Islet precursor cell (in vitro differentiated cells): ENCODE results near the gene MYF6.
A peak's percentile ranks its signal among the peaks of the same experiment; 100 is the strongest.
"Not testable (repeated sequence)": the region's sequence is repeated elsewhere in the genome, so short reads cannot be mapped to it uniquely, and the experiment has no call there.

Experiments used
- DNase-seq: peaks from one replicate; pipeline ENCODE4 v3.0.0-alpha.2; 2018

Gene MYF6

DNA sequence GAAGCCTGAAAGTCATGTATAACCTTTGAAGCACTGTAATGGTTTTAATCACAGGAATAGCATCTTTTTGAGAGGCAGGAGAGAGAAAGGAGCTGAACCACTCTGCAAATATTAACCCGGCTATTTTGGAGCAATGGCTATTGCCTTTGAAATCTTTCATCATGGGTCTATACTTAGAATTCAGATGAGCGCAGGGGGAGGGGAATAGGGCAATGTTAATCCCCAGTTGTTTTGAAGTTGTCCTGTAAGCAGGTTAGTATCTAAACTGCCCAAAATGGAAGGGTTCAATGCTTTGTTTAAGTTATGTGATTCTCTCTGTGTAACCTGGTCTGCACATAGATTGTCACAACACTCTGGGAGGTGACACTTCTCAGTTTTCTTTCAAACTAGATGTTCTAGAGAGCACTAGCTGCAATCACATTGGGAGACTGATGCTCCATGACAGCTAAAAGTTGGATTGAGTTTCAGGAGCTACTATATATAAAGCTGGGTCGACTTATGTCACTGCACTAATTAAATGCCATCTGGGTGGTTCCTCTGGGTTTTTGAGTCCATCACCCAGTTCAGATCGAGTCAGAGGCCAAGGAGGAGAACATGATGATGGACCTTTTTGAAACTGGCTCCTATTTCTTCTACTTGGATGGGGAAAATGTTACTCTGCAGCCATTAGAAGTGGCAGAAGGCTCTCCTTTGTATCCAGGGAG is at the start of gene MYF6:
TSS of gene MYF6 (plus strand) at position 509 of the 704 bp plus-strand sequence. CDS start at position 595, 86 bp downstream.
- no peak for DNase-seq

DNA sequence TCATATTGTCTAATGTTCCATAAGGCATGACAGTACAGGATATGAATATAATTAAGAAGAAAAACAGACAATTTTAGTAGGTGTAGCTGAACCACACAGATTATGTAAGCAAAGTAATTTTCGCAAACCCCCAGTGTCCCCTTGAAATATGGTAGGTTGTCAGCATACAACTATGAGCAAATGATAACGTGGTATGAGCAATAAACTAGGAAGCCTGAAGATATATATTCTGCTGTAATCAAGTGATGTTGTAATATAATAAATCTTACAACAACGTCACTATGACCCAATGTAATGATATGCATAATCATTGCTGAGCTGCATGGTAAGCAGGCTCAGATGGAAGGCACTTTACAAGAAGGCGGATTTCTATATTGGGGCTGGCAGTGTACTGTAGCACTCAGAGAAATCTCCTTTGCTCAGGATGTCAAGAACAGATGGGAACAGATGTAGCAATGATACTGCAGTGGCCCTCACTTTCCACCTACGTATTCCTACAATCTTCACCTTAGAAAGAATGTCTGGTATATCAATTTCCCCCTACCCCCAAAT is 47.8 kb upstream of the MYF6 start:
- no peak for DNase-seq

DNA sequence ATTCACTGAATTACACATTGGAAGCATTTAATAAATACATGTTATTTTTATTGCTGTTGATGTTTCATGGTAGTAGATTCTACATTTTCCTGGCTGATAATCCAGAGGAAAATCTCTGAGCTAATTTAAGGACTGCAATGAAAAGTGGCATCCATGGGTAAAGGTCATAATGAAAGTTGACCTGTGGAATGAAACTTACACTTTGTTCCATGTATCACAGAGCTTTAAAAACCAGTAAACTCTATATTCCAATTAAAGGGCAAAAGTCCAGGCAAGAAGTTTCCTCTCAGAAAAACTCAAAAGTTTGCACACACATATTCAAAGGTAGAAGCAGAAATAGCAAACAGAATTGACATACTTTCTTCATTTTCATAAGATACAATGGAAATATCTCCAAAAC is 44.8 kb upstream of the MYF6 start:
- DNase-seq, result no peak

DNA sequence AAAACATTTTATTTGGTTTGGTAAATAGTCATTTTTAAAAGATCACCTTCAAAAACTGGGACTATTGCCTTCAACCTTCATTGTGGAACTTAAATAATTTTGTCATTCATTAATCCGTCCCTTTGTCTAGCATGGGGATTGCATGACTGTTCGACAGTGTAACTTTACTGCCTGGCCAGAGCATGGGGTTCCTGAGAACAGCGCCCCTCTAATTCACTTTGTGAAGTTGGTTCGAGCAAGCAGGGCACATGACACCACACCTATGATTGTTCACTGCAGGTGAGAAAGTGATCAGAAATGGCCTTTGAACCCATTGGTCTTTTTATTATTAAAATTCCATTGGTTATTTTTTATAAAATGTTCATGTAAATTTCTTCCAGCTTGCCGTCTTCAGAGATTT is 37.2 kb upstream of the MYF6 start:
- no peak for DNase-seq

DNA sequence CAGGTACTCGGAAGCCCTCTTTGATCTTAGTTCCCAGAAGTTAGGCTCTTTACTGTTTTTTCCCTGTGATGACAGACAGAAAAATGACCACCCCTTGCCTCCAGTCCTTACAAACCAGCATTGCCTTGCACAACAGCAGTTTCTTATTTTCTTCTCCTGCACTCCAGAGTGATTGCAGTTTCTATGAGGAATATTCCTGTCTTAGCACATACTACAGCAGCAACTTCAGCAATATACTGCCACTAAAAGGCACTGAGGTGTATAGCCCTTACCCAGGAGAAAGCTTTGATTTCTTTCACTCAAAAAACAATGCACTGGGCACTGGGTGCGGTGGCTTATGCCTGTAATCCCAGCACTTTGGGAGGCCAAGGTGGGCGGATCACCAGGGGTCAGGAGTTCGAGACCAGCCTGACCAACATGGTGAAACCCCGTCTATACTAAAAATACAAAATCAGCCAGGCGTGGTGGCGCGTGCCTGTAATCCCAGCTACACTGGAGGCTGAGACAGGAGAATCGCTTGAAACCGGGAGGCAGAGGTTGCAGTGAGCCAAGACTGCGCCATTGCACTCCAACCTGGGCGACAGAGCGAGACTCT is 31.3 kb upstream of the MYF6 start:
- not testable (repeated sequence) for DNase-seq

DNA sequence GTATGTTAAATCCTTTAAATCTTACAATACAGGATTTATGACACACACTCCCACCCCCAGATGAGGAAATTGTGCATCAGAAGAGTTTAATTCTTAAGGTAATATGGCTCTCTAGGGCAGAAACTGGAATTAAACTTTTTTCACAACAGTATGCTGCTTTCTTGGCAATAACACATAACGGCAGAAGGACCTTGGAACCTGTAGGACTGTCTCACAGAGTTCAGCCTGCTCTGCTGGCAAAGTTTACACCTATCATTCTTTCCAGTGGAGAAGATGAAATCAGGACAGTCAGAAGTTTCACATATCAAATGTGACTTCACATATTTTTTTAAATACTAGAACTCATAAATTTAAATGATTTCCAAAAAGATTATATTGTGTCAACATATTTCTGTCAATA is 30.6 kb upstream of the MYF6 start:
- DNase-seq, result no peak

DNA sequence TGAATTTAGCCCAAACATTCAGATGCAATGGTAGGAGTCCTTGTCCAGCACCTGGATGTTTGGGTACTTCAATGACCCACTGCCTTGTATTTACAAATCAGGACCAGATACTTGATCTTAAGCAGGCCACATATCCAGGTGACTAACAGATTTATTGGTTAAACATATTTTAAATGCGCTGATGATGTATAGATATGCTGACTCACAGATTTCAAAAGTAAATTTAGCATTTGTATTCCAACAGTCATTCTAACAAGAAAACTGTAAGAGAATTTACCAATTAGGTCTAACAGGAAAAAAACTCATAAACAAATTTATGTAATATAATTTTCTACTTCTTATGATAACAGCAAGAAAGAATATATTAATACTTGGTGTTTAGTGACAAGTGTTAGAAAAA is 29.4 kb upstream of the MYF6 start:
- no peak for DNase-seq

DNA sequence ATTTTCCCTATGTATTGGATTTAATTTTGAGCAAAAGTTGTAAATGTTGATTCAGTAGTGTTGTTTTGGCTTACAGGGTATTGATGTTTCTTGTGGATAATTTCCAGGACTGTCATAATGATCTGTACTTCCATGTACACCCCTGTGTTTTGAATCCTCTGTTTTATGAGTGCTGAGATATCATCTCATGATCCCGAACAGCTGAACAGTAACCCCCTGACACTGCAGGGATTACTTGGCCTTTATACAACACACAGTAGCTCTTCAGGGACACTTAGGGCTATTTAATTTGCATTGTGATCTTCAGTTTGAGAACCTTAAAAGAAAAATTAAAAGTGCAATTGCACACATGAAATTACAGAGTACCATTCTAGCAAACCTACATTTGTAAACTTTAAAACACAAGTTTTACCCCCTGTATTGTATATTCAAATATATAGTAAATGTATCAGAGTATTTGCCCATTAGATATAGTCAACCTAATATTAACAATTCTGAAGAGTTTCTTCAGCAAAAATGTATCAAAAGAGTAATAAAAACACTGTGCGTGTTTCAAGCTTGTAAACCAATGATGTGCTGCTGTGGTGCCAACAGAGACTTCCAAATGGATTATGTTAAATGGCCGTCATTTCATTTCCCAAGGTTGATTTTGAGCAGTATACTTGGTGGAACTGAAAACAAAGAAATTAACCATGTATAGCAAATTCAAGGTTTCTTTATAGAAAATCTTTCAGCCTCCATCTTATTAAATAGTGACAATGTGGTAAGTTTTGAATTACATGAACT is 27.9 kb upstream of the MYF6 start:
- no peak for DNase-seq

DNA sequence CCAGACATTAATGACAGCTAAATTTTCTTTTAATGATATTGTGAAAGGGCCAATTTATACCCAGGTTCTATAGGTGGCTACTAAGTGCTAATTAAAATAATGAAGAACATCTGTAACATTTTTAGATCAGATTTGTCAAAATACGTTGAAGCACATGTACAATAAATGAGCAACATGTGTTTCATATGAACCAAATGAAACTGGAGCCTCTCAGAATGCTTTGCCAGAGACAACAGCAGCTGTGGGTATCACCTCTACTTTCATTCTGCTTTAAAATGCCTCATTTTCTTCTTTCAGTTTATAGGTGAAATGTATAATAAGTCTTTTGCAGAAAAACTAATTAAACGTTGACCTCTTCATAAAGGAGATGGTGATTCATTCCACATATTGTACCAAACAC is 26.1 kb upstream of the MYF6 start:
- no peak for DNase-seq

DNA sequence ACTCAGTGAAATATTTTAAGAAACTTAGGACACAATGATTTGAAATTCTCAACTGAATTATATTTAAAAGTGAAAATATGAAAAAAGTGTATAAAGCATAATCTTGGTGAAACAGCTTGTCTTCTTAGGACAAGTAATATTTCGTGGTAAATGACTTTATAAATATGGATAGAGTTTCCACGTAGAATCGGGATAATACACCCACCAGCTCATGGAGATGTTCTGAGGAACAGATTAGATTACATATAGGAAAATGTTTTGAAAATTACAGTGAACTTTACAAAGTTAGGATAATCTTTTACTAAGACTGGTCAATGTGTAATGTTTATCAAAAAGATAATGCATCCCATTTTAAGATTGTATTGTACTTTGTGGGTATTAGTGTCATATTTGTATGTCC is 25.6 kb upstream of the MYF6 start:
- no peak for DNase-seq

DNA sequence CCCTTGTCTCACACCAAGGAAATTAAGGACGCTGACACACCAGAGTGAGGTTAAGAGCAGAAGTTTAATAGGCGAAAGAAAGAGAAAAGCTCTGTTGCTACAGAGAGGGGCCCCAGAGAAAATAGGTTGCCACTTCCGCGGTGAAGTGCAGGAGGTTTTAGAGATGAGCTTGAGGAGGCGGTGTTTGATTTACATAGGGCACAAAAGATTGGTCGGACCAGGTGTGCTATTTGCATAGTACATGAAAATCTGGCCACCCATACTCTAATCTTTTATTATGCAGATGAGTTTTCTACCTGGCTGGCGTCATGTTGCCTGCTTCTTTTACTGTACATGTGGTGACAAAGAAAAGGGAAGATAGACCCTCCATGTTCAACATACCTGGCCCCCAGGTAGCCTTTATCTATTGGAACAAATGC is 23.3 kb upstream of the MYF6 start:
- peak; percentile 69 for DNase-seq

DNA sequence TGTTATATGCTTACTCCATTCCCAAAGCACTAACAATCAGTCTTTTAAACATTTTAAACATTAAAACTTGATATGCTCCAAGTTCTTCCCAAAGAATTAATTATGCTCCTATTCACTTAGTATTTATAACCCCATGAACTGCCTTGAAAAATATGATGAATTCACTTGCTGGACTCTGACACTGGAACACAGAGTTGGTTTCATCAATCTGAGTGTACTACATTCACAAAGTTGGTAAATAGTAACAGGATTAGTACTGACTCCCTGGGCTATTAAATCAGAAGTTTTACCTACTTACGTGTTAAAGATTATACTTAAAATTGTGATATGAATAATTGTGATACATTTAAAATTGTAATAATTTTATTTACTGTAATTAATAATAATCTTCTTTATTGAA is 17.3 kb upstream of the MYF6 start:
- DNase-seq, result no peak

DNA sequence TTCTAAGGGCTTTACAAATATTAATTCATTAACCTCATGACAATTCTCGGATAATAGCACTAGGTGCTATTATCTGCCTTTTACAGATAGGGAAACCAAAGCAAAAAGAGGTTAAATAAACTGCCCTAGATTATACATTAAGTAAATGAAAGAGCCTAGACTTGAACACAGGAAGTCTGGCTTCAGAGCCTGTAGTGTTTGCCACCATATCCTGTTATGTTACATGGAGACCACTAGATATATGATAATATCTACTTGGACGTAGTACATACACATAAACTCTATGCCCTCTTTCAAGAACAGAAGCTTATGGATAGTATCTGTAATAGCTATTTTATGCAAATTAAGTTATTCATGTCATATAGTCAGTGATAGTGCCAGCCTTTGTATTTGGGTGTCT is 16.9 kb upstream of the MYF6 start:
- DNase-seq, result no peak

DNA sequence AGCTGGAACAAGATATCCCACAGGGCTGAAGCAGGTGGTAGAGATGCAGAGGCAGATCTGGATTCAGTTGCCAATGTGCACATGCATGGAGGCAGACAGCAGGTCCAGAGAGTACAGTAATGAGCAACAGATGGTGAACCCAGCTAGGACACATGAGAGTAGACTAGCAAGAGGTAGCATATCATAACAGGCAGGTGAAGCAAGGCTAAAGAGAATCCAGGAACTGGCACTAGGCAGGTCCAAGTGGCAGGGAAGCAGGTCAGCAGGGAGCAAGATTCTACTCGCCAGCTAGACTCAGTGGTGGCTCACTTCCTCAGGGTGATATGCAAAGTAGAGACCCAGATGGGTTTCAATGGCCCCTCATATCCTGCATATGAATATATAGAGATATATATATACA is 15.3 kb upstream of the MYF6 start:
- no peak for DNase-seq

DNA sequence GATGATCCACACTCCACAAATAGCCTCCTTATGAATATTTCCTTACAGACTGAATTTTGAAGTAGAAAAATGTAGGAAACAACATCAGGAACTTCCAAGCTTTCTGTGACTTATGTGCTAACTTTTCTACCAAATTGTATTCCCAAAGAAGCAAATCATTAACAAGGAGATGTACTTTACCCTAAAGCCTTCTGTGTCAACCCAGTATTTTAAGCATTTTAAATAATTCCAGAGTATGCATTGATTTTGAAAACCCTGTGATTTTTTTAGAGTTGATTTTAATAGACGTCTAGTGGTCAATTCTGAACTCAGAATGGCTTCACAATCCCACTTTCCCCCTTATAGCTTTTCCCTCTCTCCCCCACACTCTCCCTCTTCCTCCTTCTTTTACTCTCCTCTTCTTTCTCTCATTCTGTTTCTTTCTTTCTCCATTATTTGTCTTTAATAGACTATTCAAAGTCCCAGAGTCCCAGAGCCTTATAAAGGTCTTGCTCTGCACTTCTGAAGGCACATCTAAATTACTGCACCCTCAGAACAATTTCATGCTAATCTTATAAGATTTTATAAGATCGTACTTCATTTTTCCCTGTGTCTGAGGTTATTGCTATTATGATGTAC is 10.1 kb upstream of the MYF6 start:
- no peak for DNase-seq

DNA sequence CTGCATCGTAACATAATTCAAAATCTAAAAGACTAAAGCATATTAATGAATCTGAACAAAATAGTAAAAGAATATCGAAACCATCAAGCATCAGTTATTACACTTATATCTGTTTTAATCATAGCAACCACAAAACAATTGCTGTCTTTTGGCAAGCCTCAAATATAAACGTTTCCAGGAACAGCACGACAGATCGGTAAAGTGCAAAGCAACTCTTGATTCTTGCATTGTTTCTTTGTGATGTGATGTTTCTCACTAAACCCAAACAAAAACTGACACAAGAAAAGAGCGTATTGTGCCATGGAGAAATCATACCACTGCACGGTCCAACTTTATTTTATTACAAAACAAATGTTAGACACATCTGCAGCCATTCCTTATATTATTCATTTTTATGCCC is 9.2 kb upstream of the MYF6 start:
- no peak for DNase-seq

DNA sequence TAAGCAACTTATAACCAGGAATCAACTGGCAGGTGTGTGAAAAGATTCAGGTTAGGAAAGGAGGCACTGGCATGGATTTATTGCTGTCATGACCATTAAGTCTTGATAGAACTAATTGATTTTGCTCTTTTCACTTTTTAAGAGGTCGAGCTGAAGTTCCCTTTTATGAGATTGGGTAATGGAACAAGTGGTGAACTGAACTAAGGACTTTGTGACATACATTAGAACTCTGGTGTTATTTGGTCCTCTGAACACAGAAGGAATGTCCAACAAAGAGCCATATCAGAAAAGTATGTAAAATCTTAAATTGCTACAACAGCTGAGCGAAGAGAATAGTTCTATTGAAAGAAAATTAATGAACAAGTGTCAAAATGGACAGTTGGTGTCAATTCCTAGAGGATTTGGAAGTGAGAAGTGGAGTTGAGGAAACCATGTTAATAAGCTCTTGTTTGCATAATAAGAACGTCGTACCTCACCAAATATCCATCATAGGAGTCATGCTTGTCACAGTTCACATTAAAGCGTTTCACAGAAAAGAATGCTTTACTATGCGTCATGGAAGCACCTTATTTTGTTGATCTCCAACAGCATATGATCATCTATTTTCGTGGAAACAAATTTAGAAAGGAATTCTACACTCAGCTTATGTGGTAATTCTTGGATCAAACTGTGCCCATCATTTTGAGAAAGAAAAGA is 8.4 kb upstream of the MYF6 start:
- DNase-seq, result no peak

DNA sequence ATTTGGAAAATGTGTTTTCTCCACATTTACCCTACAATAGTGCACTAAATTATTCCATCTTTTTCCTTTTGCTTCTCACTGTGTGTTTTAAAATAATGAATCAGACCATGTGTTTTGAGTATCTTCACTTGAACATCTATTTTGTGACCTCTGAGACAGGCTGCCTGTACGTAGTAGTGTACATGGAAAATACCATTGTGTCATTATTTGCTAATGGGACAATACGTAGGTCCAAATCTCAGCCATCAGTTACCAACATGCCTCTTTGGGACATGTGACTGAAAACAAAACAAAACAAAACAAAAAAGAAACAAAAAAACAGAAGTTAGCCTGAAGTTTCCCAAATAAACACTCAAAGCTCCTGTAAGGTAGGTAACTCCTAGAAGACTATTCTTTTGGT is 7.1 kb upstream of the MYF6 start:
- DNase-seq, result no peak

DNA sequence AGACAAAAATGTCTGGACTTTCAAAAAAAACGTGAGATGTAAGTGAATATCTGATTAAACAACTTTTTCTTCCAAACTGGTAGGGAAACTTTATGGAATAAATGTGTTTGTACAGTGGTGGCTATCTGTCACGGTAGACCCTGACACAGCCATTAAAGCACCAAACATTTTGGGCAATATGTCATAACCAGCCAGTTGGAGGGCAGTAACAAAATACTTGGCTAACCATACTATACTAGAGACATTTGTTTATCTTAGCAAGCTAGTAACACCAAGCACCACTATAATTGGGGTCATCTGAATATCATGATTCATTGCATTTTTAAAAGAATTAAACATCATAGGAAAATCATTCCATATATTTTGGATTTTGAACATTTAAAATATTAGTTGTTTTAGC is 6.0 kb upstream of the MYF6 start:
- no peak for DNase-seq

DNA sequence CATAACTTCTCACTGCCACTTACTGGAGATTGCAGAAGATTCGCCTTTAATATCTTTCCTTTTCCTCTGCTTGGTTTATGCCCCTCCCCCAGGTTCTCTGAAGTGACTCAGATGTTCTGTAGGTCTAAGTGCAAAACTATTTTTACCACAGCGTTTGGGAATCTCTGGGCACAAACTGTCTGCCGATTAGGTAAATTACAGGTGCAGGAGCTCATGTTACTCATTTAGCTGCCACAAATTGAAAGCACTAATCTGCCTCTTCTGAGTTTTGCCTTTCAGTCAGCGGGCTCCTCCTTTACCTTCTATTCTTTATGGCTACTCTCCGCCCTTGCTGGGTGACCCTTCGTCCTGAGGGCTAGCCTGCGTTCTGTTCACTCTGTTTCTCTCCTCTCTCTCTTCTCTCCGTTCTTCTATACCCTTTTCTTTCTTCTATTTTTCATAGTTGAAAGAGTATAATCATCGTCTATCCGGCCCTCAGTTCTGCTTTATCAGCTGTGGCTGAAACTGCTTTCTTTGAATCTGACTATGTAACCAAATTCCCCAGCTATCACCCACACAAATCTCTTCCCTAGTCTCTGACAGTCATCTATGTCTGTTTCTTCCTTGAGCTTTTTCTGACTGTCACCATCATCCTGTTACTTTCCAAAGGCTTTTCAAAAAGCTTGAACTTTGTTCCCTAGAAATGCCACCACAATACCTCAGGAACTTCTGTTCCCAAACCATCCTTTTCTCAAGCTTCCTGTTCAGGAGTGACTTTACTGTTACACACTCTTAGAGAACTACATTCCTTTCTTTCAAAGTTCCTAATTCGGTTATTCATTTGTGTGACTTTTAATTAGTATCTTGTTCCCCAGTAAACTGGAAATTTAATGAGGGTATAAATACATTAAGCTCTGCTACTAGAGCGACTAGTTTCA is 4.3 kb upstream of the MYF6 start:
- DNase-seq, result peak; percentile 84

DNA sequence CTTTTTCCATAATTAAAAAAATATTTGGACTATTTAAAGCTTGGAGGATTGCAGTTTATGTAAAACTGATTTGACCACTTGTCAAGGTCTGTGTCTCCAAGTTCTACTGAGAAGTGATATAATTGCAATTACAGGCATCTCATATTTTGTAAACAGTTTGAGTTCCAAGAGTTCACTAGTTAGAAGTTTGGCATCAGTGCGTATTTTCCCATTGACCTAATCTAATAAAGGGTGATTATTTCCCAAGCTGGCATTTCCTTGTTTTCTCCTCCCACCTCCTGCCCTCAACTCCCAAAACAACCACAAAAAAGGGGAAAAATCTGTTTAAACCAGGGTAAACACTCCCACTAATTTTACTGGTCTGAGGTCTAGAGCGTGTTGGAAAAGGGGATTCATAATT is 3.0 kb upstream of the MYF6 start:
- no peak for DNase-seq

DNA sequence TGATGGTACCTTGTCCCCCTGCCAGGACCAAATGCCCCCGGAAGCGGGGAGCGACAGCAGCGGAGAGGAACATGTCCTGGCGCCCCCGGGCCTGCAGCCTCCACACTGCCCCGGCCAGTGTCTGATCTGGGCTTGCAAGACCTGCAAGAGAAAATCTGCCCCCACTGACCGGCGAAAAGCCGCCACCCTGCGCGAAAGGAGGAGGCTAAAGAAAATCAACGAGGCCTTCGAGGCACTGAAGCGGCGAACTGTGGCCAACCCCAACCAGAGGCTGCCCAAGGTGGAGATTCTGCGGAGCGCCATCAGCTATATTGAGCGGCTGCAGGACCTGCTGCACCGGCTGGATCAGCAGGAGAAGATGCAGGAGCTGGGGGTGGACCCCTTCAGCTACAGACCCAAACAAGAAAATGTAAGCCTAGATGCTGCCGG is 410 bp downstream of the MYF6 start:
- no peak for DNase-seq
